Heart left ventricle (tissue), 16 donors: ENCODE results near the gene DEPP1. TPM values are rescaled to one million over a fixed set of nuclear protein-coding genes. Genes with fewer than 3 reads are reported as not detected.

Experiments used
- ATAC-seq, 4 donors: fragments of 200-7000 bp; cut with Tn5 transposase; one replicate each; pipeline ENCODE4 v1.9.1; 2020 to 2022; ENCODE audit warnings: moderate library complexity in 4 of 4, mild to moderate bottlenecking in 3 of 4, moderate number of reproducible peaks in 1 of 4
- DNase-seq, 5 donors: peaks; one replicate each; pipeline ENCODE4 v3.0.0-alpha.2; 2020
- H3K27ac ChIP-seq, 12 donors: fragments of 200-600 bp; sonication (generic) in 4 of 12; one replicate each; pipeline versions ENCODE4 v1.5.0 to v1.8.0; 2016 to 2022; ENCODE audit warnings: mild to moderate bottlenecking in 2 of 12
- H3K27me3 ChIP-seq, 9 donors: fragments of 200-600 bp; sonication (generic) in 2 of 9; one replicate each; pipeline versions ENCODE4 v1.5.1 to v1.8.0; 2016 to 2022; ENCODE audit warnings: mild to moderate bottlenecking in 3 of 9
- H3K36me3 ChIP-seq, 9 donors: fragments of 200-600 bp; sonication (generic) in 2 of 9; one replicate each; pipeline versions ENCODE4 v1.5.0 to v1.8.0; 2018 to 2022; ENCODE audit warnings: mild to moderate bottlenecking in 2 of 9
- H3K4me1 ChIP-seq, 12 donors: fragments of 200-600 bp; sonication (generic) in 4 of 12; one replicate each; pipeline versions ENCODE4 v1.5.0 to v1.8.0; 2016 to 2022; ENCODE audit warnings: mild to moderate bottlenecking in 3 of 12
- H3K4me3 ChIP-seq, 12 donors: fragments of 200-600 bp; sonication (generic) in 4 of 12; one replicate each; pipeline versions ENCODE4 v1.5.0 to v1.8.0; 2017 to 2022; ENCODE audit warnings: mild to moderate bottlenecking in 9 of 12, moderate library complexity in 4 of 12
- H3K9me3 ChIP-seq, 12 donors: fragments of 200-600 bp; sonication (generic) in 4 of 12; one replicate each; pipeline versions ENCODE4 v1.5.0 to v1.8.0; 2016 to 2022; ENCODE audit warnings: mild to moderate bottlenecking in 1 of 12
- POLR2A ChIP-seq, 2 donors: fragments of 450-650 bp; IDR thresholded peaks; one replicate each; pipeline ENCODE4 v1.6.1; 2017; ENCODE audit warnings: antibody characterized with exemption in 2 of 2, mild to moderate bottlenecking in 2 of 2, moderate library complexity in 2 of 2
- WGBS, 4 donors: extraction: QIAGEN DNeasy Blood & Tissue Kit in 2 of 4; methylation state at CpG; one replicate each; pipeline versions ENCODE4 v1.1.5 to v1.1.7; 2013 to 2018; 5-methylcytosine and 5-hydroxymethylcytosine counted together
- intact Hi-C, 10 donors: fragments of 100-400 bp; cut with DNase I; formaldehyde crosslinking; loops; one replicate each; pipeline versions ENCODE4 v1.11.1 to v1.14.2; 2022
- polyA plus RNA-seq, 2 donors: library from polyadenylated mRNA; stranded (reverse); fragments of 200-250 nt; gene quantifications; one replicate each; pipeline ENCODE4 v1.2.3, GENCODE V29; 2013
- total RNA-seq, 9 donors: library from RNA; depleted of rRNA in 2 of 9; stranded (reverse); fragments of >200 nt in 2 of 9; fragmentation: NEBNext Ultra II Directional in 3 of 9; extraction: Animal tissue kit (Norgen Biotek cat#: 25700) in 3 of 9; gene quantifications; one replicate each; pipeline versions ENCODE4 v1.1.0 to v1.2.4, GENCODE V29; 2016 to 2023
- TF ChIP-seq, protein P1 (sequence below), 12 donors: fragments of 200-600 bp; sonication (generic) in 4 of 12; IDR thresholded peaks; one replicate each; pipeline versions ENCODE4 v1.5.0 to v1.8.0; 2018 to 2022; ENCODE audit warnings: antibody characterized with exemption in 12 of 12, mild to moderate bottlenecking in 5 of 12
- donor health status: ischemic (EF 13 %, LVEDD 7.1; RV severe dilation, severe dysfunction).
- donor health status: healthy with polysubstance abuse.
- donor health status: DM: no; HTN: yes; CAD: no.
- donor health status: DM: no; HTN: no; CAD: no.
- donor health status: ischemic (EF 25% LVEDD 6.9; RV normal size, moderate dysfunction).
- donor health status: ischemic (EF 25% LVEDD 5.7; RV mildly dilated, moderate dysfunction).
- donor health status: healthy.
- donor health status: DM: yes; HTN: yes; CAD: no.
- donor health status: ischemic (EF 35%, LVEDD 5.7; RV mildly dilated, moderate dysfunction).
- donor health status: nonischemic (EF 11% LVEDD 7.7; RV severe dilation, severe dysfunction).
- donor health status: DM: yes; HTN: yes; CAD: no.
- donor health status: PGD.
- donor health status: ischemic (EF 29% LVEDD 5.4; RV normal size, mild dysfunction).
- donor health status: nonischemic (EF 23%, LVEDD 6.1; RV moderate dilation, normal function).

Gene DEPP1
- total and polyA plus RNA-seq, 11 donors: 11.0 to 76.5 (median 22.7) TPM

DNA sequence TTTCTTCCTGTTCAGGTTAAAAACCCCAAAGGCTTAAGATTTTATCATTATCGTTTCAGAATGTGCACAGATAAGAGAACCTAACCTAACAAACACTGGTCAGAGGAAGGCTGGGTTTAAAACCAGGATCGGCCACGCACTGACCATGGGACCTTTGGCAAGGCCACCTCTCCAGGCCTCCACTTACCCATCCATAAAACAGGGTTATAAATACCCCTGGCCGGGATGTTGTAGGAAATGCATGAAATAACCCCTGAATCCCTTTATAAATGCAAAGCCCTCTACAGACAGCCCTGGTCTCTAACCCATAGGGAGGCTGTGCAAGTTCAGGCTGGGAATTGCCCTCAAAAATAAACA, 418 bp downstream of the DEPP1 start:
- H3K4me1 ChIP-seq: peaks cover 13 to 100% (median 86%) of the 10 kb centered on the region in 12 donors

DNA sequence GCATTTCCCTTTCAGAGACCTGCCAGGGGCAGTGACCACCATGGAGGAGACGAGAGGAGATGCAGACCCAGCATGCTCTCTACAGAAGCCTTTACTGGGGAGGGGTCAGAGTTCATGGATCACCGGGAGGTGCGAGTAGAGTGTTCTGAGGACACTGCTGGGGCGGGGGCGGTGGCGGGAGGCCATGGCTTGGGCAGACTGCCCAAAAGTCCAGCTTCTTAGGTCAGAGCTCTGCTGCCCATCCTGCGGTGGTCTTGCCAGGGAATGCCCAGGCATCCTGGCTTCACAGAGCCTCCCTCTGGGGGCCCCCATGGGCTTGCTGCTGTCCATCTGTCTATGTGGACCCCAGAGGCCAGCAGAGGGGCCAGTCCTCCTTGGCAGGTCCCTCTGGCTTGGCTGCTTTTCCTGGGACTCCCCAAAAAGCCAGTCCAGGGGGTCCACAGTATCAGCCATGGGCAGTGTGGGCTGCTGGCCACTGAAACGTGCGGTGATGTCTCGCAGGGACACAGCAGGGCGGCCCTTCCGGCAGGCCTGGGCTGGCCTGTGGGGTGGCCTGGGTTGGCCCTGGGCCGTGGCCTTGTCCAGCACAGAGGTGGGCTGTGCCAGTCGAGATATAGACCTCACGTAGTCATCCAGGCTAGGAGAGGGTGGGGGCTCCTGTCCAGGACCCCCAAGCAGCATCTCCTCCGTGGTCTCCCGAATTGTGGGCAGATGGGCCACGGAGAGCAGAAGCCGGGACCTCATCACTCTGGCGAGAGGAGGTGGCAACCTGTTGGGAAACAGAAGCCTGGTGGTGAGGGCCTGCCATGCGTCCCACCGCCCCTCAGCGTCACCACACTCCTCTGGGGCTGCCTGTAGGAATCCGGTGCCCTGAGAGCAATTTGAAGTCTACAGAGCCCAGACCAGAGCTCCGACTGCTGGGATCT, 1.1 kb downstream of the DEPP1 start:
- peak in 3 of 4 donors; percentile 3 to 11 (median 6) for ATAC-seq
- Histone ChIP-seq H3K4me1 (peaks cover 13 to 100% (median 83%) of the 10 kb centered on the region in 12 donors), H3K36me3 (peaks cover 0 to 50% (median 21%) of the 10 kb centered on the region in 9 donors), H3K27me3 (no peaks in the 10 kb centered on the region), H3K4me3 (peak overlapping the region; percentile 35 to 92 (median 68)), H3K27ac (peak overlapping the region; percentile 62 to 97 (median 87)), H3K9me3 (no peaks in the 10 kb centered on the region)
- intact Hi-C loops: loop anchor here in 6 of 10 donors (1.0 to 10.0 kb wide), 6 partner anchors 18 to 1303 kb away; partner anchors contain the start of genes RASSF4 (in 1 of the 6) and ZNF22 (in 1 of the 6)
- 6 to 19% (median 15%) methylated on average over 10 to 25 of the region's 25 CpGs for WGBS, 4 donors
- DNase-seq: peak in 2 of 5 donors; percentile 48 to 56
- no peak for TF ChIP-seq POLR2A (IDR thresholded peaks at IDR 0.05)
- TF ChIP-seq, protein P1, sequence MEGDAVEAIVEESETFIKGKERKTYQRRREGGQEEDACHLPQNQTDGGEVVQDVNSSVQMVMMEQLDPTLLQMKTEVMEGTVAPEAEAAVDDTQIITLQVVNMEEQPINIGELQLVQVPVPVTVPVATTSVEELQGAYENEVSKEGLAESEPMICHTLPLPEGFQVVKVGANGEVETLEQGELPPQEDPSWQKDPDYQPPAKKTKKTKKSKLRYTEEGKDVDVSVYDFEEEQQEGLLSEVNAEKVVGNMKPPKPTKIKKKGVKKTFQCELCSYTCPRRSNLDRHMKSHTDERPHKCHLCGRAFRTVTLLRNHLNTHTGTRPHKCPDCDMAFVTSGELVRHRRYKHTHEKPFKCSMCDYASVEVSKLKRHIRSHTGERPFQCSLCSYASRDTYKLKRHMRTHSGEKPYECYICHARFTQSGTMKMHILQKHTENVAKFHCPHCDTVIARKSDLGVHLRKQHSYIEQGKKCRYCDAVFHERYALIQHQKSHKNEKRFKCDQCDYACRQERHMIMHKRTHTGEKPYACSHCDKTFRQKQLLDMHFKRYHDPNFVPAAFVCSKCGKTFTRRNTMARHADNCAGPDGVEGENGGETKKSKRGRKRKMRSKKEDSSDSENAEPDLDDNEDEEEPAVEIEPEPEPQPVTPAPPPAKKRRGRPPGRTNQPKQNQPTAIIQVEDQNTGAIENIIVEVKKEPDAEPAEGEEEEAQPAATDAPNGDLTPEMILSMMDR (IDR thresholded peaks at IDR 0.05): no peak

More for the DNA sequence above, 418 bp downstream of the DEPP1 start:
- Histone ChIP-seq H3K9me3 (no peaks in the 10 kb centered on the region), H3K27me3 (no peaks in the 10 kb centered on the region), H3K4me3 (peak overlapping the region; percentile 35 to 92 (median 68)), H3K36me3 (peaks cover 0 to 49% (median 16%) of the 10 kb centered on the region in 9 donors), H3K27ac (peak overlapping the region; percentile 62 to 97 (median 87))
- TF ChIP-seq, protein P1 (IDR thresholded peaks at IDR 0.05): no peak
- TF ChIP-seq POLR2A (IDR thresholded peaks at IDR 0.05): no peak
- intact Hi-C loops: loop anchor here in 6 of 10 donors (1.0 to 10.0 kb wide), 6 partner anchors 18 to 1303 kb away; partner anchors contain the start of genes RASSF4 (in 1 of the 6) and ZNF22 (in 1 of the 6)
- ATAC-seq (no peak), DNase-seq (no peak)
- WGBS, 4 donors: 0 to 10% (median 5%) methylated on average over 4 of the region's 4 CpGs

DNA sequence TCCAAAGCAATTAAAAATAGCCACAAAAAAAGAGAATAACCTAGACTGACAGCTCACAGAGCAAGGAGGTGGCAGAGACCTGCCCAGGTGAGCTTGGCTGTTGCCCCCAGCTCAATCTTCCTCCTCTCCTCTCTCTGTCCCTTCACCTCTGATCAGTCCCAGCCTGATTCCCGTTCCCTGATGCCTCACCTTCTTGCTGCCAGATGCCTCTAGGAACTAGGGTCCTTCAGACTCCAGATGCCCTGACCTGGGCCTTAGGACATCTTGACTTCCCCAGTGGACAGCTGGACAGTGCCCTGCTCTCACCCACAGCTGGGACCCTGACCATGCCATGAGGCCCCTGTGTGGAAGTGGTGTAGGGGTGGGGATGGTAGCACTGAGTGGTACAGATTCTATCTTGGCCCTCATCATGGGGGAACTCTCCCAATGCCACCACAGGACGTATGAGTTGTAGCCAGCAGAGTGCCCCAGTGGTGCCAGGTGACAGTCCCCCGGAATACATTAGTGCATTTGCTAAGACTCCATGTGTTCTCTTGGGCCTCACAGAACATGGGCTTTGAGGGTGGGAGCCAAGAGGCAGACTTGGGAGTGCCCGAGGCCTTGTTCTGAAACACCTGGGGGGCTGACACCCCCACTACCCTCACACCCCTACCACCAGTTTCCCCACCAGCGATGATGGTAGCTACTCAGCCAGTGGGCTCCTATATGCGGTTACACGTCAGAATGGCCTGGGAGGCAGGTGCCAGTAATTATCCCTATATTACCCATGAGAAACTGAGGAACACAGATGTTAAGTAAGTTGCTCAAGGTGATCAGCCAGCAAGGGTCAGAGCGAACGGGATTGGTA, 2.0 kb downstream of the DEPP1 start:
- Histone ChIP-seq H3K4me3 (peak overlapping the region; percentile 35 to 92 (median 68)), H3K27ac (peak overlapping the region; percentile 62 to 97 (median 87)), H3K36me3 (peaks cover 0 to 52% (median 30%) of the 10 kb centered on the region in 9 donors), H3K4me1 (peaks cover 9 to 98% (median 76%) of the 10 kb centered on the region in 12 donors), H3K9me3 (no peaks in the 10 kb centered on the region), H3K27me3 (no peaks in the 10 kb centered on the region)
- WGBS, 4 donors: 34 to 53% (median 39%) methylated on average over 6 to 9 of the region's 9 CpGs
- DNase-seq: peak in 2 of 5 donors; percentile 18 to 33
- intact Hi-C loops: loop anchor here in 4 of 10 donors (5.0 to 10.0 kb wide), 3 partner anchors 44 to 1302 kb away; no protein-coding TSS in a partner anchor
- TF ChIP-seq, protein P1 (IDR thresholded peaks at IDR 0.05): no peak
- TF ChIP-seq POLR2A (IDR thresholded peaks at IDR 0.05): no peak
- ATAC-seq: no peak
